ENCODE data around the gene SLC45A1. TPM values are rescaled to one million over a fixed set of nuclear protein-coding genes. Genes with fewer than 3 reads are reported as not detected.

SLC45A1 gene
- total RNA-seq, 1 experiment from 2014 or later: 0.41 TPM

DNA sequence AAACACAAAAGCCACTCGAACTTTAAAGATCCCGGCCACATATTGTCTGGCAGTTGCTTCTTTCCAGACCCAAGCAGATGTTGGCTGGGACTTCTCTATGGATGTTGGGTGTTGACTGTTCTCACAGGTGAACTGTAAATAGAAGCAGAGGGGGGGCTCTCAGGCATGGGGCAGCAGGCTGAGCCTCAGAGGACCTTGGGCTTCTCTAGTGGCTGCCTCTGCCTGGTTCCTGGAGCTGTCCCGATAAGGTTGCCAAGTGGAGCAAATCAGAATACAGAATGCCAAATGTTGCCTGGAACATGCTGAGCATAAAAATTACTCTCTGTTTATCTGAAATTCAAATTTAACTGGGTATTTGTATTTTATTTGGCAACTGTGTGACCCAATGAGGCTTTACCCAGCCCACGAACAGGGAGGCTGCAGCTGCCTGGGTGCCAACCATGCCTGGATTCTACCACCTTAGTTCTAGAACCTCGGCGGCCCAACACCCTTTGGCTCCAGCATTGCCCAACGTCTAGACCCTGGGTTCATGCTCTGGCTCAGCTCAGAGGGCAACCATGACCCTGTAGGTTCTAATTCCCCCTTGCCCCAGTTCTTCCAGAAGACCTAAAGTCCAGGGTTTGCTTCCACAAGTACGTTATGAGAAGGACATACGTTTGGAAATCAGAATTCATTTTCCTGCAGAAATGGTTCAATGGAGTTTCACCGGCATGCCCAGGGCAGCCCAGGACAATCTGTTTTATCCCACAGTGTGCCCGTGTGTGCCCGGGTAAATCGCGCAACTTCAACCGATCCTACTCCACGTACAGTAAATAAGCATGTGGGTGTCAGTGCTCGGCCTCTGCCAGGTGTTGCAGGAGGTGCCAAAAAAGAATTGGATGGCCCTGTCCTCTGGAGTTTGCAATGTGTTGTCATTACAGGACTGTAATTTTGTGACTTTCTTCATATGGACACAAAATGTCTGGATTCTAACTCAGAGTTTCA is 5.4 kb upstream of the SLC45A1 start:
- no peak for TF ChIP-seq CTCF (IDR thresholded peaks at IDR 0.05; ENCODE audit: insufficient read depth in 1 of 2, low read depth in 1 of 2, low read length in 1 of 2, severe bottlenecking in 1 of 2, unreplicated experiment in 1 of 2)
- H3K4me1 Mint-ChIP-seq (ENCODE audit: low read depth, unreplicated experiment): peaks cover 21% of the 10 kb centered on the region

GRCh38 chr1:8313231-8313630 is 4.7 kb upstream of the SLC45A1 start:
- no peaks in the 10 kb centered on the region for H3K9me3 Mint-ChIP-seq (ENCODE audit: unreplicated experiment)
- intact Hi-C loops (cut with micrococcal nuclease; ENCODE audit: unreplicated experiment): loop anchor here (10.0 kb wide), 1 partner anchor 128 kb away; no protein-coding TSS in a partner anchor
- H3K4me3 Mint-ChIP-seq (ENCODE audit: unreplicated experiment): no peak overlapping the region
- no TSS peak for BruUV-seq (replicated peaks)
- ChIA-PET CTCF (no interaction called here), POLR2A (interaction anchor here (1.0 kb wide), 1 partner anchor 287 kb away, joined by 3 read pairs; the partner anchor contains the start of gene ERRFI1)
- H3K4me1 Mint-ChIP-seq (ENCODE audit: low read depth, unreplicated experiment): peaks cover 21% of the 10 kb centered on the region
- no peaks in the 10 kb centered on the region for H3K27me3 ChIP-seq (replicated peaks; ENCODE audit: control insufficient read depth, insufficient read depth, low read length)
- H3K4me3 ChIP-seq (ENCODE audit: low read depth, low read length): no peak overlapping the region
- peaks cover 13% of the 10 kb centered on the region; the same call in 1 of the 2 replicates for H3K4me1 ChIP-seq
- H3K36me3 ChIP-seq (ENCODE audit: control insufficient read depth, insufficient read depth, low read length): no peaks in the 10 kb centered on the region
- H3K36me3 Mint-ChIP-seq (ENCODE audit: insufficient read depth, unreplicated experiment): peaks cover 2% of the 10 kb centered on the region
- no peaks in the 10 kb centered on the region for H3K9me3 ChIP-seq
- no peak overlapping the region for H3K27ac Mint-ChIP-seq (ENCODE audit: unreplicated experiment)
- no peak for DNase-seq
- no peaks in the 10 kb centered on the region for H3K27me3 Mint-ChIP-seq (ENCODE audit: insufficient read depth, unreplicated experiment)
- no peak for TF ChIP-seq CTCF (IDR thresholded peaks at IDR 0.05; ENCODE audit: insufficient read depth in 1 of 2, low read depth in 1 of 2, low read length in 1 of 2, severe bottlenecking in 1 of 2, unreplicated experiment in 1 of 2)

More for the DNA sequence above, 5.4 kb upstream of the SLC45A1 start:
- Mint-ChIP-seq H3K36me3 (ENCODE audit: insufficient read depth, unreplicated experiment) (no peaks in the 10 kb centered on the region), H3K27ac (ENCODE audit: unreplicated experiment) (no peak overlapping the region), H3K27me3 (ENCODE audit: insufficient read depth, unreplicated experiment) (no peaks in the 10 kb centered on the region), H3K9me3 (ENCODE audit: unreplicated experiment) (no peaks in the 10 kb centered on the region), H3K4me3 (ENCODE audit: unreplicated experiment) (no peak overlapping the region)
- CTCF ChIA-PET: interaction anchor here (0.7 kb wide), 2 partner anchors 123 to 298 kb away, joined by 3 to 4 read pairs; no protein-coding TSS in a partner anchor
- BruUV-seq (replicated peaks): no TSS peak
- Histone ChIP-seq H3K4me1 (peaks cover 13% of the 10 kb centered on the region; the same call in 1 of the 2 replicates), H3K4me3 (ENCODE audit: low read depth, low read length) (no peak overlapping the region), H3K27me3 (replicated peaks; ENCODE audit: control insufficient read depth, insufficient read depth, low read length) (no peaks in the 10 kb centered on the region), H3K9me3 (no peaks in the 10 kb centered on the region), H3K36me3 (ENCODE audit: control insufficient read depth, insufficient read depth, low read length) (no peaks in the 10 kb centered on the region)
- intact Hi-C loops (cut with micrococcal nuclease; ENCODE audit: unreplicated experiment): loop anchor here (10.0 kb wide), 1 partner anchor 128 kb away; no protein-coding TSS in a partner anchor
- DNase-seq: no peak
- POLR2A ChIA-PET: no interaction called here

All from Caco-2 (cell line).